Suprapubic skin (tissue), 4 donors: ENCODE measurements around the gene UNC93B1. TPM values are rescaled to one million over a fixed set of nuclear protein-coding genes. Genes with fewer than 3 reads are reported as not detected.

ENCODE experiments used
- DNase-seq, 2 donors: peaks; one replicate each; pipeline ENCODE4 v3.0.0-alpha.2; 2019; ENCODE audit warnings: low spot score in 2 of 2
- H3K27ac ChIP-seq: fragments of 200-600 bp; sonication (generic); one replicate; pipeline ENCODE4 v1.5.1; 2019
- H3K27me3 ChIP-seq: fragments of 200-600 bp; sonication (generic); one replicate; pipeline ENCODE4 v1.5.1; 2019
- H3K36me3 ChIP-seq: fragments of 200-600 bp; sonication (generic); one replicate; pipeline ENCODE4 v1.5.1; 2019
- H3K4me1 ChIP-seq: fragments of 200-600 bp; sonication (generic); one replicate; pipeline ENCODE4 v1.5.1; 2019
- H3K4me3 ChIP-seq: fragments of 200-600 bp; sonication (generic); one replicate; pipeline ENCODE4 v1.5.1; 2019; ENCODE audit warnings: mild to moderate bottlenecking
- H3K9me3 ChIP-seq: fragments of 200-600 bp; sonication (generic); one replicate; pipeline ENCODE4 v1.5.1; 2019
- EP300 ChIP-seq: sonication (generic); formaldehyde crosslinking; IDR thresholded peaks from one replicate; pipeline ENCODE4 v1.6.1; 2017; ENCODE audit warnings: antibody characterized with exemption
- POLR2A ChIP-seq, 2 donors: fragments of 450-650 bp; IDR thresholded peaks; one replicate each; pipeline ENCODE4 v1.6.1; 2017; ENCODE audit warnings: antibody characterized with exemption in 2 of 2, mild to moderate bottlenecking in 2 of 2, moderate library complexity in 2 of 2
- POLR2AphosphoS5 ChIP-seq, 3 donors: sonication (generic); formaldehyde crosslinking; IDR thresholded peaks; one replicate each; pipeline ENCODE4 v1.6.1; 2017; ENCODE audit warnings: antibody characterized with exemption in 3 of 3
- WGBS: methylation state at CpG from one replicate; pipeline ENCODE4 v1.1.5; 2018; 5-methylcytosine and 5-hydroxymethylcytosine counted together
- total RNA-seq, 4 donors: library from RNA; depleted of rRNA; stranded (reverse); fragments of >200 nt; gene quantifications; one replicate each; pipeline ENCODE4 v1.1.0, GENCODE V29; 2016
- TF ChIP-seq, protein P1 (sequence below), 2 donors: fragments of 200-600 bp in 1 of 2; fragments of 450-650 bp in 1 of 2; sonication (generic) in 1 of 2; IDR thresholded peaks; one replicate each; pipeline ENCODE4 v1.5.1; 2016 to 2019; ENCODE audit warnings: antibody characterized with exemption in 2 of 2, mild to moderate bottlenecking in 1 of 2, moderate library complexity in 1 of 2

UNC93B1 gene
- total RNA-seq, 4 donors from 2014 or later, result 22.7 to 34.3 (median 28.1) TPM

DNA sequence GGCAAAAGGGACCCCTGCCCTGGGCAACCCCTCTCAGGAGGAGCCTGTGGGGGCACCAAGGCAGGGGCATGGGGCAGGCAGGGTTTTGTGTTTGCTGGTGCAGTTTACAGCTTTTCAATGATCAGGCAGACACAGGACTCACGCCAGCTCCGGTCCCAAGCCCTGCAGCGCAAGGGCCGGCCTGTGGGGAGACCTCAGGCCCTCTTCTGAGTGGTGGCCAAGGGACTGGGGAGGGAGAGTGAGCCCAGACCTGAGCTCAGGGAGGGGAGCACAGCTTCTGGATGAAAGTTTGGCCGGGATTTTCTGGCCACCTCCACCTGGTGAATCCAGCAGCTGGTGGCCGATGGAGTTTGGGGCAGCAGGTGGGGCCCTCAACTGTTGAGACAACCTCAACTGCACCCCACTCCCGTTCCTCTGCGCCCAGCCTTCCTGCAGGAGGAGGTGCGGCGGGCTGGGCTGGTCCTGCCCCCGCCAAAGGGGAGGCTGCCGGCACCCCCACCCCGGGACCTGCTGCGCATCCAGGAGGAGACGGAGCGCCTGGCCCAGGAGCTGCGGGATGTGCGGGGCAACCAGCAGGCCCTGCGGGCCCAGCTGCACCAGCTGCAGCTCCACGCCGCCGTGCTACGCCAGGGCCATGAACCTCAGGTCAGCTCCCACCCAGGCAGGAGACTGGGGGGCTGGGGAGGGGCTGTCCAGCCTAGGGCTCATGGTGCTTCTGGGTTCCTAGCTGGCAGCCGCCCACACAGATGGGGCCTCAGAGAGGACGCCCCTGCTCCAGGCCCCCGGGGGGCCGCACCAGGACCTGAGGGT, 38.5 kb upstream of the UNC93B1 start:
- peak; percentile 61 to 74 for DNase-seq
- H3K4me1 ChIP-seq, result peaks cover 65% of the 10 kb centered on the region
- no peak overlapping the region for H3K4me3 ChIP-seq
- peaks cover 44% of the 10 kb centered on the region for H3K36me3 ChIP-seq
- H3K27ac ChIP-seq, result peak overlapping the region; percentile 78
- TF ChIP-seq POLR2AphosphoS5 (IDR thresholded peaks at IDR 0.05) (no peak), EP300 (no peak), POLR2A (IDR thresholded peaks at IDR 0.05) (no peak)
- TF ChIP-seq, protein P1, sequence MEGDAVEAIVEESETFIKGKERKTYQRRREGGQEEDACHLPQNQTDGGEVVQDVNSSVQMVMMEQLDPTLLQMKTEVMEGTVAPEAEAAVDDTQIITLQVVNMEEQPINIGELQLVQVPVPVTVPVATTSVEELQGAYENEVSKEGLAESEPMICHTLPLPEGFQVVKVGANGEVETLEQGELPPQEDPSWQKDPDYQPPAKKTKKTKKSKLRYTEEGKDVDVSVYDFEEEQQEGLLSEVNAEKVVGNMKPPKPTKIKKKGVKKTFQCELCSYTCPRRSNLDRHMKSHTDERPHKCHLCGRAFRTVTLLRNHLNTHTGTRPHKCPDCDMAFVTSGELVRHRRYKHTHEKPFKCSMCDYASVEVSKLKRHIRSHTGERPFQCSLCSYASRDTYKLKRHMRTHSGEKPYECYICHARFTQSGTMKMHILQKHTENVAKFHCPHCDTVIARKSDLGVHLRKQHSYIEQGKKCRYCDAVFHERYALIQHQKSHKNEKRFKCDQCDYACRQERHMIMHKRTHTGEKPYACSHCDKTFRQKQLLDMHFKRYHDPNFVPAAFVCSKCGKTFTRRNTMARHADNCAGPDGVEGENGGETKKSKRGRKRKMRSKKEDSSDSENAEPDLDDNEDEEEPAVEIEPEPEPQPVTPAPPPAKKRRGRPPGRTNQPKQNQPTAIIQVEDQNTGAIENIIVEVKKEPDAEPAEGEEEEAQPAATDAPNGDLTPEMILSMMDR (IDR thresholded peaks at IDR 0.05), result no peak
- no peaks in the 10 kb centered on the region for H3K9me3 ChIP-seq
- 87% methylated on average over 9 of the region's 27 CpGs for WGBS
- H3K27me3 ChIP-seq, result no peaks in the 10 kb centered on the region

- H3K27ac ChIP-seq, result no peak overlapping the region
- TF ChIP-seq POLR2AphosphoS5 (IDR thresholded peaks at IDR 0.05) (no peak), POLR2A (IDR thresholded peaks at IDR 0.05) (no peak), EP300 (no peak)
- TF ChIP-seq, protein P1 (IDR thresholded peaks at IDR 0.05), result no peak
- 100% methylated on average over 2 of the region's 12 CpGs for WGBS
- peaks cover 72% of the 10 kb centered on the region for H3K4me1 ChIP-seq
- DNase-seq, result peak; percentile 51 to 75
- H3K4me3 ChIP-seq, result no peak overlapping the region
- H3K36me3 ChIP-seq, result peaks cover 43% of the 10 kb centered on the region
- no peaks in the 10 kb centered on the region for H3K9me3 ChIP-seq
- no peaks in the 10 kb centered on the region for H3K27me3 ChIP-seq
Observed at GRCh38 chr11:68041617-68042218, 37.8 kb upstream of the UNC93B1 start.

DNA sequence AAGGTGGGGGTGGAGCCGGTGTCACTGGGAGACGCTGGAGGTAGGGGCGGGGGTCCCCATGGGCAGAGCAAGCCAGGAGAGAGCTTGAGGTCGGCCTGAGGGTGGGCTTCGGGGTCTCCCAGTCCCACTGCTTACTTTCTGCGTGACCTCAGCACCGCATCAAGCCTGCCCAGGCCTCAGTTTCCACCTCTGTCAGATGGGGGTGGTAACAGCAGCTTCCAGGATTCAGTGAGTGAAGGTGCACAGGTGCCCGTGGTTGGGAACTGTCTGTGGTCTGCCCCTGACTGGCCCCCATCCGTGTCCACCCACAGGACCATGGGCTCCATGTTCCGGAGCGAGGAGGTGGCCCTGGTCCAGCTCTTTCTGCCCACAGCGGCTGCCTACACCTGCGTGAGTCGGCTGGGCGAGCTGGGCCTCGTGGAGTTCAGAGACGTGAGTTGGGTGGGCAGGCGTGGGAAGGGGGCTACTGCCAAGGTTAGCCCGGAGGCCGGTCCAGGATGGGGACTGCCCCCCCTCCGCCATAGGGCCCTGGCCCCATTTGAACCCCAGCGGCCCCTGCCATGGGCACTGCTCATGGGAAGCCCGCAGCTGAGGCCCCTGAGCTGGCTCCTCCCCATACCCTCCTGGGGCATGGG, 37.2 kb upstream of the UNC93B1 start:
- no peak for TF ChIP-seq POLR2AphosphoS5 (IDR thresholded peaks at IDR 0.05)
- no peak for TF ChIP-seq EP300
- peak; percentile 66 to 78 for DNase-seq
- no peaks in the 10 kb centered on the region for H3K9me3 ChIP-seq
- WGBS, result 75% methylated on average over 19 of the region's 23 CpGs
- H3K4me1 ChIP-seq, result peaks cover 78% of the 10 kb centered on the region
- H3K4me3 ChIP-seq, result peak overlapping the region; percentile 69
- peak overlapping the region; percentile 83 for H3K27ac ChIP-seq
- H3K27me3 ChIP-seq, result no peaks in the 10 kb centered on the region
- peaks cover 41% of the 10 kb centered on the region for H3K36me3 ChIP-seq

DNA sequence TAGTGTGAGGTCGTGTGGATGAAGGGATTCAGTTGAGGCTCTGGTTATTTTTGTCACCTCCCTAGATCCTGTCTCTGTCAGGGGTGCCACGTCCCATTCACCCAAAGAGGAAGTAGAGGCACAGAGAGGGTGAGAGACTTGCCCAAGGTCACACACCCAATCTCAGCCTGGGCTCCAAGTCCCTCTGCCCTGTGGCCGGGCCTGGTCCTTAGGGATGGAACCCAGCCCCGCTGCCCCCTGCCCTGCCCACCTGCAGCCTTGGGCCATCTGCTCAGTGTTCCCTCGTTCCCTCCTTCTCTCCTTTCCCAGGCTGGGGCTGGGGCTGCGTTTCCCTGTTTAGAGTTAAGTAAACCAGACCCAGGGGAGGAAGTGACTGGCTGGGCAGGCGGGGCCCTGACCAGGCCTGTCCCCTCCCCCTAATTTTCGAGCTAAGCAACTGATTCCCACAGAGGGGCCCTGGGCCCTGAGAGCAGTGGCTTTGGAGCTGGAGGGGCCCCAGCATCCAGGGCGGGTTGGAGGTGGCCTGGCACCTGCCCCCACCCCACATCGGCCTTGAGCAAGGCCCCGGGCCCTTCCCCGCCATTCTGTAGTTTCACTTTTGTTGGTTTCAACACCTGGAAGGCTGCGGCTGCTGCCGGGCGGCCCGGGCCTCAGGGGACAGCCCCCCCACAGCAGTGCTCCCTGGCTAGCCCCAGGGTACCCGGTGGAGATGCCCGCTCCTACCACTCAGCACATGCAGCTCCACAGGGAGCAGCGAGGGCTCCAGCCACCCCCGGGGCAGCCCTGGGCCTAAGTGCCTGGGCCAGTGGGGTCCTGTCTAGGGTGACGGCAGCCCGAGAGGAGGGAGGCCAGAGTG, 36.4 kb upstream of the UNC93B1 start:
- H3K4me1 ChIP-seq, result peaks cover 80% of the 10 kb centered on the region

More for the DNA sequence above, 36.4 kb upstream of the UNC93B1 start:
- H3K36me3 ChIP-seq, result peaks cover 33% of the 10 kb centered on the region
- no peaks in the 10 kb centered on the region for H3K27me3 ChIP-seq
- peak overlapping the region; percentile 83 for H3K27ac ChIP-seq
- DNase-seq, result peak; percentile 84 to 89
- peak overlapping the region; percentile 69 for H3K4me3 ChIP-seq
- no peak for TF ChIP-seq EP300
- TF ChIP-seq POLR2AphosphoS5 (IDR thresholded peaks at IDR 0.05), result no peak
- TF ChIP-seq, protein P1 (IDR thresholded peaks at IDR 0.05), result no peak
- TF ChIP-seq POLR2A (IDR thresholded peaks at IDR 0.05), result no peak
- 41% methylated on average over 9 of the region's 22 CpGs for WGBS
- no peaks in the 10 kb centered on the region for H3K9me3 ChIP-seq
